ENCODE data around the gene CRTC2.

DNA sequence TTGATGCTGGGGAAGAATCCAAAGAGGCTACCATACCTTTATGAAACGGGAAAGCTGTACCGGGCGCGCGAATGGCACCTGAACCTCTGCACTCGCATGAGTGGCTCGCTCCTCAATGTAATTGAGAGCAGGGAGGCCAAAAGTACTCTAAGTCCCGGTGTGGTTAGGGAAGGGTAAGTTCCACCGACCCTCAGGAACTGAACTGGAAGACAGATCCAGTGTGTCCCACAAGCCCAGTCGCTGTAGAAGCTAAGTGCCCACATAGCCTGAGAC, 36.7 kb downstream of the CRTC2 start:
- TF ChIP-seq CTCF (IDR thresholded peaks at IDR 0.05; ENCODE audit: poor library complexity, severe bottlenecking) (no peak), EP300 (conservative IDR thresholded peaks at IDR 0.05; ENCODE audit: poor library complexity, severe bottlenecking) (no peak), EZH2 (IDR thresholded peaks at IDR 0.05; ENCODE audit: borderline replicate concordance, insufficient read depth, low read length, poor library complexity, severe bottlenecking) (no peak), RAD21 (conservative IDR thresholded peaks at IDR 0.05) (no peak), TAF1 (IDR thresholded peaks at IDR 0.05; ENCODE audit: low read depth) (no peak), POLR2AphosphoS5 (IDR thresholded peaks at IDR 0.05) (no peak), REST (IDR thresholded peaks at IDR 0.05; ENCODE audit: borderline replicate concordance) (peak; percentile 18), MXI1 (conservative IDR thresholded peaks at IDR 0.05; ENCODE audit: poor library complexity, severe bottlenecking) (no peak), SMC3 (conservative IDR thresholded peaks at IDR 0.05; ENCODE audit: poor library complexity) (peak; percentile 41)

All from neural cell (in vitro differentiated cells).